MCF 10A (cell line): Measurements from ENCODE around the gene C5AR1. TPM values are rescaled to one million over a fixed set of nuclear protein-coding genes. Genes with fewer than 3 reads are reported as not detected.

Source experiments
- BruUV-seq: library from RNA; stranded (reverse); fragments of 400-500 nt; replicated peaks from 2 replicates; lab custom pipeline; 2021; lab: Mats Ljungman, UMichigan
- CTCF ChIA-PET: fragments of 300-600 bp; sonication (Branson Sonifier 250); formaldehyde crosslinking; extraction: SDS; loops from one replicate; lab custom pipeline; 2021; ENCODE audit warnings: antibody characterized with exemption, inconsistent platforms; lab: Yijun Ruan, JAX
- POLR2A ChIA-PET: fragments of 300-600, 350-650 bp; sonication (Branson Sonifier 250); formaldehyde crosslinking; extraction: SDS; loops from one replicate; lab custom pipeline; 2020; ENCODE audit warnings: antibody characterized with exemption, inconsistent platforms; lab: Yijun Ruan, JAX
- DNase-seq: peaks from one replicate; pipeline ENCODE4 v3.0.0-alpha.2; 2018; ENCODE audit not compliant: unreplicated experiment
- H3K27ac Mint-ChIP-seq: one replicate; pipeline ENCODE4 v1.8.0; 2022; ENCODE audit warnings: mild to moderate bottlenecking, low read depth, mixed read lengths; ENCODE audit not compliant: unreplicated experiment
- H3K27me3 Mint-ChIP-seq: one replicate; pipeline ENCODE4 v1.8.0; 2022; ENCODE audit warnings: mixed read lengths; ENCODE audit not compliant: insufficient read depth, unreplicated experiment
- H3K36me3 Mint-ChIP-seq: one replicate; pipeline ENCODE4 v1.8.0; 2022; ENCODE audit warnings: mild to moderate bottlenecking, moderate library complexity, mixed read lengths; ENCODE audit not compliant: insufficient read depth, unreplicated experiment
- H3K4me1 Mint-ChIP-seq: one replicate; pipeline ENCODE4 v1.8.0; 2022; ENCODE audit warnings: mixed read lengths; ENCODE audit not compliant: insufficient read depth, unreplicated experiment
- H3K4me3 Mint-ChIP-seq: one replicate; pipeline ENCODE4 v1.8.0; 2022; ENCODE audit warnings: mild to moderate bottlenecking, moderate library complexity, mixed read lengths; ENCODE audit not compliant: unreplicated experiment
- H3K9me3 Mint-ChIP-seq: one replicate; pipeline ENCODE4 v1.8.0; 2022; ENCODE audit warnings: mixed read lengths; ENCODE audit not compliant: unreplicated experiment
- CTCF ChIP-seq: fragments of 200-600 bp; IDR thresholded peaks from one replicate; pipeline ENCODE4 v1.8.0; 2022; ENCODE audit warnings: antibody characterized with exemption, mild to moderate bottlenecking; ENCODE audit not compliant: unreplicated experiment
- intact Hi-C: fragments of 100-400 bp; cut with micrococcal nuclease; formaldehyde crosslinking; loops from 2 replicates; pipeline ENCODE4 v1.14.1; 2022
- total RNA-seq: library from RNA; stranded (reverse); gene quantifications from 2 replicates; pipeline ENCODE4 v1.2.3, GENCODE V29; 2022

C5AR1 gene
- total RNA-seq, 1 experiment from 2014 or later, result 1.9 TPM

GRCh38 chr19:47266401-47266941, 43.2 kb upstream of the C5AR1 start:
- no peak overlapping the region for H3K4me3 Mint-ChIP-seq
- intact Hi-C loops, result no loop called here
- H3K9me3 Mint-ChIP-seq, result no peaks in the 10 kb centered on the region
- ChIA-PET POLR2A (interaction anchor here (0.7 to 3.4 kb wide), 2 partner anchors 8 to 9 kb away, joined by 5 to 15 read pairs; partner anchors contain the start of gene CCDC9), CTCF (interaction anchor here (0.6 to 0.9 kb wide), 4 partner anchors 9 to 220 kb away, joined by 3 to 4 read pairs (median 3); no protein-coding TSS in a partner anchor)
- no TSS peak for BruUV-seq
- H3K27ac Mint-ChIP-seq, result no peak overlapping the region
- no peaks in the 10 kb centered on the region for H3K4me1 Mint-ChIP-seq
- DNase-seq, result no peak
- H3K27me3 Mint-ChIP-seq, result no peaks in the 10 kb centered on the region
- no peak for TF ChIP-seq CTCF
- peaks cover 84% of the 10 kb centered on the region for H3K36me3 Mint-ChIP-seq

- H3K4me1 Mint-ChIP-seq, result peaks cover 4% of the 10 kb centered on the region
- H3K27me3 Mint-ChIP-seq, result no peaks in the 10 kb centered on the region
- BruUV-seq, result no TSS peak
- ChIA-PET POLR2A (interaction anchor here (3.4 kb wide), 1 partner anchor 10 kb away, joined by 15 read pairs; the partner anchor contains the start of gene CCDC9), CTCF (interaction anchor here (0.6 kb wide), 1 partner anchor 18 kb away, joined by 4 read pairs; no protein-coding TSS in a partner anchor)
- H3K27ac Mint-ChIP-seq, result no peak overlapping the region
- H3K36me3 Mint-ChIP-seq, result peaks cover 84% of the 10 kb centered on the region
- no peak for TF ChIP-seq CTCF
- H3K9me3 Mint-ChIP-seq, result no peaks in the 10 kb centered on the region
- H3K4me3 Mint-ChIP-seq, result no peak overlapping the region
- intact Hi-C loops, result no loop called here
- no peak for DNase-seq
These were observed 42.3 kb upstream of the C5AR1 start for GRCh38 chr19:47267350-47267759.

GRCh38 chr19:47268028-47268427, 41.6 kb upstream of the C5AR1 start:
- Mint-ChIP-seq H3K9me3 (no peaks in the 10 kb centered on the region), H3K4me1 (peaks cover 9% of the 10 kb centered on the region), H3K27ac (no peak overlapping the region), H3K27me3 (no peaks in the 10 kb centered on the region), H3K36me3 (peaks cover 79% of the 10 kb centered on the region), H3K4me3 (no peak overlapping the region)
- no peak for DNase-seq
- BruUV-seq, result no TSS peak
- TF ChIP-seq CTCF, result no peak
- intact Hi-C loops, result no loop called here
- CTCF ChIA-PET, result interaction anchor here (0.6 to 1.8 kb wide), 2 partner anchors 19 to 81 kb away, joined by 4 to 8 read pairs; partner anchors contain the start of gene DHX34
- POLR2A ChIA-PET, result interaction anchor here (3.4 kb wide), 1 partner anchor 11 kb away, joined by 15 read pairs; the partner anchor contains the start of gene CCDC9

GRCh38 chr19:47269596-47269995, 40.1 kb upstream of the C5AR1 start:
- no peak for TF ChIP-seq CTCF
- no peak for DNase-seq
- no TSS peak for BruUV-seq
- ChIA-PET CTCF (interaction anchor here (2.2 kb wide), 1 partner anchor 15 kb away, joined by 11 read pairs; no protein-coding TSS in a partner anchor), POLR2A (interaction anchor here (1.0 to 3.4 kb wide), 3 partner anchors 10 to 20 kb away, joined by 3 to 15 read pairs (median 3); partner anchors contain the start of gene CCDC9)
- intact Hi-C loops, result no loop called here
- H3K4me3 Mint-ChIP-seq, result no peak overlapping the region
- peaks cover 9% of the 10 kb centered on the region for H3K4me1 Mint-ChIP-seq
- no peaks in the 10 kb centered on the region for H3K9me3 Mint-ChIP-seq
- H3K27ac Mint-ChIP-seq, result no peak overlapping the region
- no peaks in the 10 kb centered on the region for H3K27me3 Mint-ChIP-seq
- H3K36me3 Mint-ChIP-seq, result peaks cover 64% of the 10 kb centered on the region
